DMS53 treated with DMSO at 0.1 percent for 48 hours (cell line): ENCODE data around the gene ZNF789.
A peak's percentile ranks its signal among the peaks of the same experiment; 100 is the strongest.
"Not testable (repeated sequence)": the region's sequence is repeated elsewhere in the genome, so short reads cannot be mapped to it uniquely, and the experiment has no call there.

ENCODE experiments used
- DNase-seq: peaks from one replicate; lab custom pipeline; 2025; ENCODE audit not compliant: unreplicated experiment; lab: John Stamatoyannopoulos, UW

ZNF789 gene

DNA sequence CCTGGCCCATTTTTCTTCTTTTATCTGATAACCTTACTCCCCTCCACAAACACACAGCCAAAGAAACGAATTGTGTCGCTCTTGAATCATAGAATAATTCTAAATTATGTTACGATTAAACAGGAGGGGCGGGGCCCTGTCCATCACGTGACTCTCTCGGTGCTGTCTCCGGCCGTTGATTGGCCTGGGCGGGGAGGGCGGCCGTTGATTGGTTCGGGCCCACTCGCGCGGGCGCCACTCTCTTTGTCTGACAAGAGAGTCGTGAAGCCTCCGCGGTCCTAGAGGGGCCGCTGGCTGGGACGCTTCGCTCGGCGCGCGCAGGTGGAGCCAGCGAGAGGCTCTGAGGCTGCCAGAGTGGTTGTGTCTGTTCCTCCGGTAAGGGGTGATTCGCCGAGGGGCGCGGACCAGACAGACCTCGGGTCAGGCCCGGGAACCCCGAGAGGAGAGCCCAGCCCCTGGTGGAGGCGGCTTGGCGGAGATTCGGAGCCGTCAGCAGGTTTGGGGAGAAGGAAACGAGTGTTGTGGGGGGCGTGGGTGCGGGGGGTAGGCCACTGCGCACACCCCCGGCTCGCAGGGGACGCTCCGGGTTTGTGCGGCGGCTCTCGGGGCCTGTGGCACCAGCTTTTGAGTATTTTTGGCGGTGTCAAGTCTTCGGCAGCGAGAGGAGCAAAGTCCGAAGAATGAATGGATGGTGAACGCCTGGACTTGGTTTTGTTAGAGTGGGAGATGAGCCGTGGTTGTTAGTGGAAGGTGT lies at the start of gene ZNF789:
ZNF789 (plus strand) TSS at position 330 of the 754 bp plus-strand sequence. CDS start 3,567 bp downstream, outside the sequence.
- DNase-seq, result peak; percentile 98

DNA sequence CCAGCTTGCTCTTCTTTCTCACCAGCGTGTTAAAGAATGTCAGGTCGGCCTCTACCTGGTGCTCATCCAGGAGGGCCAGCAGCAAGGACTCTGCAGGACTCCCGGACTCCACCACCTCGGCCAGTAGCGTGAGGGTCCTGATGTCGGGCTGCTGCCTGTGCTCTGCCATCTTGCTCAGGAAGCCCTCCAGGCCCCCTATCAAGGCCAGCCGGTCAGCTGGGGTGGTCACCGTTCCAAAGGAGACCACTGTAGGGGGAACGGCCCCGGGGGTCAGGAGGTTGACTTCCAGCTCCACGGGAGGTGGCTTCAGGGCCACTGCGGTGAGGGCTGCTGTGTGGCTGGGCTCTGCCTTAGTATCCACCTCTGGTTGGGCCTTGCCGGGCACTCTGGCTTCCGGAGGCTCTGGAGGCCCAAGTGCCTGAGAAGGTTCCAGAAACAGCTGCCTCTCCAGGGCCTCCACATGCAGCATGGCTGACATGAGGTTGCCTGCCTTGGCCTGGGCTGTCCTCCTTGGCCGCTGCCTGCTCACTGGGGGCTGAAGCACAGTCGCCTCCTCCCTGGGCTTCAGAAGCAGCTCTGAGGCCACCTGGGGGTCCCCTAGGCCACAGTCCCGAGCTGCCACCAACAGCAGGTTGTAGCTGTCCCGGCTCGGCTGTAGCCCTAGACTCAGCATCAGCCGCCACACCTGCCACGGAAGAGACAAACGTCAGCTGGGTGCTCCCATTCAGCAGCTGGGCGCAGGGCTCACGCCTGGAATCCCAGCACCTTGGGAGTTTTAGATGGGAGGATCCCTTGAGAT lies 47.6 kb upstream of the ZNF789 start:
- DNase-seq, result no peak

DNA sequence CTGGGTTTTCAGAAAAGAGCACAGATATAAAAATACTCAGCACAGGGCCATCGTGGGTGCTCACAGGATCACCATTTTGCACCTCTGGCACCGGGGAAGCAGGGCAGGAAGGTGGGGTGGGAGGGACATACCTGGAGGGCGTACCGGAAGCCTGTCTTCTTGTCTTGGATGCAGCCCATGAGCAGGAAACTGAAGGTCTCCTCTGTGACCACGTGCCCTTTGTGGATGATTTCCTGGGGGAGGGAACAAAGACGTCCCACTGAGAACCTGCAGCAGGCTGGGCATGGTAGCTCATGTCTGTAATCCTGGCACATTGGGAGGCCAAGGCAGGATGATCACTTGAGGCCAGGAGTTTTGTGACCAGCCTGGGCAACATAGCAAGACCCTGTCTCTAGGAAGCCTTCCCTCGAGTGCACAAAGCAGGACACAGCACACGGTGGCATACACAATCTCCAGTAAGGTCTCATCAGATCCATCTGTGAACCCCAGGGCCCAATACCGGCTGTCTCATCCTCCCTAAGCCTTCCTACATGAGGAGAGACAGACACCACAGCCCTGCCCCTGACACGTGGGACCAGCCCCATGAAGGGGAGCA lies 43.6 kb upstream of the ZNF789 start:
- DNase-seq, result no peak

DNA sequence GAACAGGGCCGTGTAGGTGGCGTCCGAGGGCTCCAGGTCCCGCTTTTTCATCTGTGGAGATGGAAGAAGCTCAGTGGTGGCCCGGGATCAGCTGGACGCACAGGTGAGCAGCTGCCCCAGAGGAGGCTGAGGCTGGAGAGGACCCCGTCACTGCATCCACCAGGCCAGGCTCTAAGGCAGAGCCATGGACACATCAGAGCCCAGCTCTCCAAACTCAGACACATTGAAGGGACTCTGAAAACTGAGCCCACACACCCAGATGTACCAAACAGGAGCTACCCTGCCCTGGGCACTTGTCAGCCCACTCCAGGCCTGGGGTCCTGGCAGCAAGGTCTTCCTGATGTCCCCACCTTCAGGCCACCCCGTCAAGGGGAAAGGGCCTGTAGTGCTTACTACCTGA lies 42.9 kb upstream of the ZNF789 start:
- DNase-seq, result no peak

DNA sequence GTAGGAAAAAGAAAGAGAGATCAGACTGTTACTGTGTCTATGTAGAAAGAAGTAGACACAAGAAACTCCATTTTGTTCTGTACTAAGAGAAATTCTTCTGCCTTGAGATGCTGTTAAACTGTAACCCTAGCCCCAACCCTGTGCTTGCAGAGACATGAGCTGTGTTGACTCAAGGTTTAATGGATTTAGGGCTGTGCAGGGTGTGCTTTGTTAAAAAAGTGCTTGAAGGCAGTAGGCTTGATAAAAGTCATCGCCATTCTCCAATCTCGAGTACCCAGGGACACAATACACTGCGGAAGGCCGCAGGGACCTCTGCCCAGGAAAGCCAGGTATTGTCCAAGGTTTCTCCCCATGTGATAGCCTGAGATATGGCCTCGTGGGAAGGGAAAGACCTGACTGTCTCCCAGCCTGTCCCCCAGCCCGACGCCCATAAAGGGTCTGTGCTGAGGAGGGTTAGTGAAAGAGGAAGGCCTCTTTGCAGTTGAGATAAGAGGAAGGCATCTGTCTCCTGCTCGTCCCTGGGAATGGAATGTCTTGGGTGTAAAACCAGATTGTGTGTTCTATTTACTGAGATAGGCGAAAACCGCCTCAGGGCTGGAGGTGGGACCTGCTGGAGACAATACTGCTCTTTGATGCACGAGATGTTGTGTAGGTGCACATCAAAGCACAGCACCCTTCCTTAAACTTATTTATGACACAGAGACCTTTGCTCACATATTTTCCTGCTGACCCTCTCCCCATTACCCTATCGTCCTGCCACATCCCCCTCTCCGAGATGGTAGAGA lies 40.7 kb upstream of the ZNF789 start:
- not testable (repeated sequence) for DNase-seq

DNA sequence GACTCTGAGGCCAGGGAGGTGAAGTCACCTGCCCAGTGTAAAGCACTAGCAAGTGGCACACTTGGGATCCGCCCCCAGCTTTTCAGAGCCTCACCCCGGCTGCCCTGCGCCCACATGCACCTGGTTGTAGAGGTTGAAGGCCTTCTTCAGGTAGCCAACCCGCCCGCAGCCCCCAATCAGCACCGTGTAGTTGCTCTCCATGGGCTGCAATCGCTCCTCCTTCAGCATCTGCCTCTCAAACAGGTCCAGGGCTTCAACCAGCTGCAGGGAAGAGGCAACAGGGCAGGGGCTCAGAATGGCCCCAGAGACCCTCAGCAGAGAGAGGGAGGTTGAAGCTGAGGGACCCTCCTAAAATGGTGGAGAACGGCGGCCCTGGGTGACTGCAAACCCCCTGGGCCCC lies 39.5 kb upstream of the ZNF789 start:
- DNase-seq, result no peak

DNA sequence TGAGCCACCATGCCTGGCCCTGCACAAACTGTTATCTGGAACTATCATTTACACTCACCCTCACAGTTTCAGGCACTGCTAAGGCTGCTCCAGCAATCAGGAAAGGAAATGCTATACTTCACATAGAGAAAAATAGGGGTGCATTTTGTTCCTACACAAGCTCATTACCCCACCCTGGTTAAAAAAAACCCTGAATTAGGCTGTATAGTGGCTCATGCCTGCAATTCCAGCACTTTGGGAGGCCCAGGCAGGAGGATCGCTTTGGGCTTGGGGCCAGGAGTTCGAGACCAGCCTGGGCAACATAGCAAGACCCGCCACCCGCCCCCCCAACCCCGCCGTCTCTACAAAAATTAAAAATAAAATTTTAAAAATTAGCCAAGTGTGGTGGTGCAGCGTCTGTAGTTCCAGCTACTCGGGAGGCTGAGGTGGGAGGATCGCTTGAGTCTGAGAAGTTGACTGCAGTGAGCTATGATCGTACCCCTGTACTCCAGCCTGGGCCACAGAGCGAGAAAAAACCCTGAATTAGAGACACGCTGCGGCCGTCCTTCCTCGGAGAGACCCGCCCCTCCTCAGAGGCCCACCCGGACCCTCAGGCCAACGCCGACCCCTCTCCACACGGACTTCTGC lies 34.6 kb upstream of the ZNF789 start:
- no peak for DNase-seq

DNA sequence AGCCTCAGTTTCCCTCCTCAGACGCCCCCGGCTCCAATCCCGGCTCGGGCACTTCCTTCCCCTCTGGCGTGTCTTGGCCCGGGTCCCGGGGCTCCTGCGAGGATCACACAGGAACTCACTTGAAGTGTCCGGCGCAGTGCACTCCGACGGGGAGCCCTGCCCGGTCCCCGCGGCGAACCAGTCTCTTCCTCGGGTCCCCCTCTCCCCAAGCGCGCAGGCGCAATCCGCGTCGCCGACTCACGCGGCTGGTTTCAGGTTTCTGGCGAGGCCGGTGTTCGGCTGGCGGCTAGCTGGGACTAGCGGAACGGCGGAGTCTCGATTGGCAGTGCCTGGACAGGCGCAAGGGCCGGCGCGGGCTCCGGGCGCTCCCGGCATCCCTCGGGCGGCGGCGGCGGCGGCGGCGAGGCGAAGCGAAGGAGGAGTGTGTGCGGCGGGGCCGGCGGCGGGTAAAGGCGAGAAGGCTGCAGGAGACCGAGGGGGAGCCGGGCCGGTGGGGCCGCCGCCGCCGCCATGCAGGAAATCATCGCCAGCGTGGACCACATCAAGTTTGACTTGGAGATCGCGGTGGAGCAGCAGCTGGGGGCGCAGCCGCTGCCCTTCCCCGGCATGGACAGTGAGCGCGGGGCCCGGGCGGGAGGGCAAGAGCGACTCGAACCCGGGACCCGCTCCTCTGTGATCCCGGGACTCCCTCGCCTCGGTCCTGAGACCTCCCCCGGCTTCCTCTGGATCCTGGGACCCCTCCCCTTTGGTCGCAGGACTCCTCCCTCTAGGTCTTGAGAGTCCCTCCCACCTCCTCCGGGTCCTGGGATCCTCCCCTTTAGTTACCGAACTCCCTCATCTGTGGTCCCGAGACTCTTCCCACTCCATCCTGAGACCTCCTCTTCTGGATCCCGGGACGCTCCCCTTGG lies 33.9 kb upstream of the ZNF789 start, which contains the start of the genes CPSF4 and PTCD1:
CPSF4 (plus strand) TSS at position 371 of the 908 bp plus-strand sequence; CDS start at position 511, 140 bp downstream.
PTCD1 (minus strand) TSS at position 226 of the 908 bp plus-strand sequence. CDS start 3,556 bp downstream, outside the sequence.
- DNase-seq, result peak; percentile 93

DNA sequence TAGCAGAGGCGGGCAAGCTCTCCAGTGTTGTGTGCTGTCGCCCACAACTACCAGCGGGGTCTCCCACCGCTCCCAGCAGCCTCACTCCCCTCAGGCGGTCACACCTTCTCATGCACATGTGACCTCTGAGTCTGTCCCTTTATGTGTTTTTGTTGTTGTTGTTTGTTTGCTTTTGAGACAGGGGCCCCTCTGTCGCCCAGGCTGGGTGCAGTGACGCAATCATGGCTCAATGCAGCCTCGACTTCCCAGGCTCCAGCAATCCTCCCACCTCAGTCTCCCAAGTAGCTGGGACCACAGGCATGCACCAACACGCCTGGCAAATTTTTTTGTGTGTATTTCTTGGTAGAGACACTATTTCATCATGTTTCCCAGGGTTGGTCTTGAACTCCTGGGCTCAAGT lies 32.5 kb upstream of the ZNF789 start:
- DNase-seq, result no peak

DNA sequence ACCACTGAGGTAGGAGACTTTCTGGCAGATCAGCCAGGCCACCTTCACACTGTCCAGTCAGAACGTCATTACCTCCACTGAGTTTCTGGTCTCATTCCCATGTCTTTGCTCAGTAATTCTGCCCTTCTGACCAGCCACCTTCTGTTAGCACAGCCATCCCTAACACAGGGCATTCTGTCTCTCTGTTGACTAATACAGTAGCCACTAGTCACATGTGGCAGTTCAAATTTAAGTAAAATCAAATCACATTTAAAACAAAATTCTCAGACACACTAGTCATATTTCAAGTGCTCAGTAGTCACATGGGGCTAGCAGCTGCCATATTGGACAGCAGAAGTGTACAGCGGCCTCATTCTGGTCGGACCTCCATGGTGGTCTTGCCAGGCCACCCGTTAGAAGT lies 26.6 kb upstream of the ZNF789 start:
- DNase-seq, result no peak

DNA sequence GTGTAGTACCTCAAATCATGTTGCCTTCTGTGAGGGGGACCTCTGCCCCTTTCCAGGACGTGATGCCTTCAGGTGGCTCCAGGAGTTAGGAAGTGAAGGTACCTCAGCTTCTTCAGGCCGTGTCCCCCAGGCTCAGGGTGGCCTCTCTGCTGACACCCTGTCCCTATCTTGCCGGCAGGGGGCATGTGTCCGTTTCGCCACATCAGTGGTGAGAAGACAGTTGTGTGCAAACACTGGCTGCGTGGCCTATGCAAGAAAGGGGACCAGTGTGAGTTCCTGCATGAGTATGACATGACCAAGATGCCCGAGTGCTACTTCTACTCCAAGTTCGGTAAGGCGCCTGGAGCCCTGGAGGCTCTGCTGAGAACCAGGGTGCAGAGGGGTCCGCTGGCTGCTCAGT lies 24.7 kb upstream of the ZNF789 start:
- no peak for DNase-seq

DNA sequence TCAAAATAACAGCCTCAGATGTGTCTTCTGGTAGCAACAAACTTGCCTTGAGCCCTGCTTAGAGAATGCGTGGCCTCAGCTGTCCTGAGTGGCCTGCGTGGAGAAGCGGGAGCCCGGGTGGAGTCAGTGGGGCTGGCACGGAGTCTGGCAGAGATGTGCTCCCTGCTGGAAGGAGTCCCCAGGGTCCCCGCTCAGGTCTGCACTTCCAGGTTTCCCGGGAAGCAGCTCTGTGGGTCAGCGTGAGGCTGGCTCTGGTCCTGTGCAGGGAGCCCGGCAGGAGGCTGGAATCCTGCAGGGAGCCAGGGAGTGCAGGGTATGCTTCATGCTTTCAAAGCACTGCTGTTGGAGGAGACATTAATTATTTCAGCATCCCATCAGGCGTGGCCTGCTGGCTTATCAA lies 23.8 kb upstream of the ZNF789 start:
- DNase-seq, result no peak

DNA sequence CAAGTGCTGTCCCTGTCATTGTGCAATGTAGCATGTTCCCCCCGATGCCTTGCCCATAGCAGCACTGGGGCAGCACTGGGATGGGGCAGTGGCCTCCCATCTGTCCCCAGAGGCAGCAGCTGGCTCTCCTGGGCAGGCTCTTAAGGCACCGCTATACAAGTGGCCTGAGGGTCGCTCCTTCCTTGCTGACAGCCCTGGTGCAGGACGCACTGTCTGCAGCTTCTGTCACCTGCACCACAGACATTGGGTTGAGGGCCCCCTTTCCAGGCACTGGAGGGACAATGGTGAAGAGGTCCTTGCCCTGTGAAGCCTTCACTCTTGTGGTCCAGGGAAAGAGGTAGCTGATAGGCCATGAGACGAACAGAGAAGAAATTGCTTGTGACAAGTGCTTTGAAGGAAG lies 23.4 kb upstream of the ZNF789 start:
- DNase-seq, result no peak

DNA sequence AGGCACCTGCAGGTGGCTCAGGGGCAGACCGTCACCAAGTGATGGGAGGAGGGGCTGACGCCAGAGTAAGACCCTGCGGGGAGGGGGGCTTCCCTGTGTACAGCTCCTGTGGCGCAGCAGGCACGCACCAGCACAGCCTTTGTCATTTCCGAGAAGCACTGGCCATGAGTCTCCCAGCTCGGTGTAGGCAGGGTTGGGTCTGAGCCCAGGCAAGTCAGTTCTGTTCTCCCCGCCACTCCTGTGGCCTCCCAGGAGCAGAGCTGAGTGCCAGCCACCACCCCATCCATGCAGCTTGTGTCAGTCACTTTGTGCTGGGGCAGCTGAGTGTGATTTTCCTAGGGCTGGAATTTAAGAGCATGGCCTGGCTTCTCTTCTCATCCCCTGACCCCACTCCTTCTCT lies 20.8 kb upstream of the ZNF789 start:
- DNase-seq, result no peak

DNA sequence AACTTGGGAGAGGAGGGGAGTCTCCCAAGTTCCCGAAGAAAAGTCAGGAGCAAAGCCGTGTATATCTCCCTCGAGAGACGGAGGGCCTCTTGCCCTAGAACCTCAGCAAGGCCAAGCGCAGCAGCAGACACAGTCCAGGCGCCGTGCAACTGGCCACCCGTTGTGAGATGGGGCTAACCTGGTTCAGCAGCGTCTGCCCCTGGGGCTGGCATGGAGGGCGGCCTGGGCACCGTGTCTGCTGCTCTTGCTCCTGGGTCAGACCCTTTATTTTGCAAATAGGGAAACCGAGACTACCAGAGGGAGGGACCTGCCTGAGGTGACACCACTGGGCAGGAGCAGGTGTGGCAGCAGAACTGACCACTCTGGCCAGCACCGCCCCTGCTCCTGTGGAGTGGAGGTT lies 20.1 kb upstream of the ZNF789 start:
- DNase-seq, result no peak

DNA sequence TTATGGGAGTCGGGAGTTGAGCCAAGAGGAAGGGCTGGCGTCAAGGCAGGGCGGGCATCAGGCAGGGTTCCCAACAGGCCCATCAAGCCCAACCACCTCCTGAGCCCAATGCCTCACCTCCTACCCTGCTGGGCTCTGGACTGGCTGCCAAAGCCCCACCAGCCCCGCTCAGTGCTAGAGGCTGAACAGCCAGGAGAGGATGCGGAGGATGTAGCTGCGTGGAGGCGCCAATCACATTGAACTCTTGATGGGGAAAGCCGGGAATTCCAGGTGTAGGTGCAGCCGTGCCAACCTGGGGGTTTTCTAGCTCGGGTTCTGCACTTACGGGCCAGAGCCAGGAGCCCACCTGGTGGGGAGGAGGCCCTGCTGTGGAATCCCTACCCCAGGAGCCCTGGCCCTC lies 19.6 kb upstream of the ZNF789 start:
- DNase-seq, result no peak

DNA sequence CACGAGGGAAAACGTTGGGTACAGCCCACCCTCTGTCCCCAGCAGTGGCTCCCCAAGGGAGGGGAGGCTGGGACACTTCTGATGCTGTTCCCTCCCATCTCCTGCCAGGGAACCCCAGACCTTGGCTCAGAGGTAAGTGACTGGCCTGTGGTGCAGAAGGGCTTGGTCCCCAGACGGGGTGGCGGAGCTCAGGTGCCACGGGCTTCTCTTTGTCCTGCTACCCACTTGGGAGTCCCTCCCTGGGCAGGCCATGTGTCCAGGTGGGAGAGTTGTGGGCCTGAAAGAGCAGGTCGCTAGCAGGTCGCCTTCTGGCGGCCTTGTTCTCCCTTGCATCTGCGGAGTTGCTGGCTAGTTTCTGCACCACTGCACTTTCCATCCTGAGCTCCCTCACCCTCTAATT lies 16.8 kb upstream of the ZNF789 start:
- no peak for DNase-seq

DNA sequence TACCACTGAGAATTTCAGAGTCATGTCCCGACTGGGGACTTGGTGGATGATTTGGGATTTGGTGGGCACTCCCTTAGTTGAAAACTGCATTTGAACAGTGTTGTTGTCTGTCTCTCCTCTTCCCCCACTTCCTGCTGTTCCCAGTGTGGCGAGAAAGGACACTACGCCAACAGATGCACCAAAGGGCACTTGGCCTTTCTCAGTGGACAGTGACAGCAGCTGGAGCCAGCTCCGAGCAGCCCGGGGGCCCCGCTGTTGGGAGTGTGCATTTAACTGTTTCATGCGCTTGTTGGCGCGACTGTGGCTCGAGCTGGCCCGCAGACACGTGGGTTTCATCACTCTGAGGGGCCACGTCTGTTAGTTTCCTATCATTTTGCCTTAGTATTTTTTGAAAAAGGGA lies 16.4 kb upstream of the ZNF789 start:
- no peak for DNase-seq

DNA sequence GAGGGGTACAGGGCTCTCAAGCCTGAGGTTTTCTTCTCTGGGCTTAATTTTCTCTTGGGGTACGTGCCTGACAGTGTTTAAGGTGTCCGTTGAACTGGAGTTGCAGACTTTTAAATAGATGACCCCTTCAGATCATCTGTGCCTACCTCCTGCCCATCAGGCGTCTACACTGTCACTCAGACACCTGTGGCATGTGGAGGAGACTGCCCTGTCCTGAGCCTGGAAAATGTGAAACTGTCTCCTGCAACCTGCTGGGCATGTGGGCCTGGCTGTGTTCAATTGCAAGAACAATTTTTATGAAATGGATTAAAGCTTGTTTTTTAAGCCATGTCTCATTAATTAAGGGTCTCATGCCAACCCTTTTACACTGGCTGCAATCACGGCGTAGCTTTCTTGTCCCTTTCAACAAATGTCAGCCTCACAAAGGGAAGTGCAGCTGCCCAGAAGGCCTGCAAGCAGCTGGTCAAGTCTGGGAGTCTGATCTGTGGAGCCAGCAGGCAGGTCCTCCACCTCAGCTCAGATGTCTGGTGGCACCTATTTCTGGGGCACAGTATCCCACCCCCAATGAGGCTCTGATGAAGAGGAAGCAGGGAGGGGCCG lies 15.5 kb upstream of the ZNF789 start:
- no peak for DNase-seq
